Endothelial cell (in vitro differentiated cells): ENCODE data around the gene HSPB8. TPM values are rescaled to one million over a fixed set of nuclear protein-coding genes. Genes with fewer than 3 reads are reported as not detected.

Experiments used
- DNase-seq: peaks from one replicate; pipeline ENCODE4 v3.0.0; 2021; ENCODE audit warnings: low spot score
- H3K27ac Mint-ChIP-seq: one replicate; pipeline ENCODE4 v1.8.0; 2021; ENCODE audit warnings: mixed read lengths, inconsistent platforms; ENCODE audit not compliant: unreplicated experiment
- H3K27me3 Mint-ChIP-seq: one replicate; pipeline ENCODE4 v1.8.0; 2021; ENCODE audit warnings: mild to moderate bottlenecking, moderate library complexity, mixed read lengths, inconsistent platforms; ENCODE audit not compliant: unreplicated experiment
- H3K36me3 Mint-ChIP-seq: one replicate; pipeline ENCODE4 v1.8.0; 2021; ENCODE audit warnings: mild to moderate bottlenecking, low read depth, mixed read lengths, inconsistent platforms; ENCODE audit not compliant: unreplicated experiment
- H3K4me1 Mint-ChIP-seq: one replicate; pipeline ENCODE4 v1.8.0; 2021; ENCODE audit warnings: mild to moderate bottlenecking, mixed read lengths, inconsistent platforms; ENCODE audit not compliant: unreplicated experiment
- H3K4me3 Mint-ChIP-seq: one replicate; pipeline ENCODE4 v1.8.0; 2021; ENCODE audit warnings: mild to moderate bottlenecking, mixed read lengths, inconsistent platforms; ENCODE audit not compliant: unreplicated experiment
- H3K9me3 Mint-ChIP-seq: one replicate; pipeline ENCODE4 v1.8.0; 2021; ENCODE audit warnings: mixed read lengths, inconsistent platforms; ENCODE audit not compliant: unreplicated experiment
- CTCF ChIP-seq: fragments of 200-600 bp; sonication (generic); IDR thresholded peaks from one replicate; pipeline ENCODE4 v1.5.0; 2021; ENCODE audit warnings: antibody characterized with exemption; ENCODE audit not compliant: unreplicated experiment
- total RNA-seq: library from RNA; stranded (reverse); fragmentation: NEBNext Ultra II Directional; extraction: Animal tissue kit (Norgen Biotek cat#: 25700); gene quantifications from one replicate; pipeline ENCODE4 v1.2.1, GENCODE V29; 2021; ENCODE audit not compliant: unreplicated experiment

Gene HSPB8
- total RNA-seq, 1 donor from 2014 or later: 2.7 TPM

- Mint-ChIP-seq H3K36me3 (no peaks in the 10 kb centered on the region), H3K4me1 (peaks cover 11% of the 10 kb centered on the region), H3K9me3 (no peaks in the 10 kb centered on the region), H3K27me3 (peaks cover 7% of the 10 kb centered on the region), H3K4me3 (no peak overlapping the region), H3K27ac (no peak overlapping the region)
- no peak for DNase-seq
- TF ChIP-seq CTCF: no peak
Measured at GRCh38 chr12:119183942-119184695, 5.4 kb downstream of the HSPB8 start.

- DNase-seq: no peak
- no peak overlapping the region for H3K27ac Mint-ChIP-seq
- H3K9me3 Mint-ChIP-seq: no peaks in the 10 kb centered on the region
- no peak for TF ChIP-seq CTCF
- no peak overlapping the region for H3K4me3 Mint-ChIP-seq
- peaks cover 2% of the 10 kb centered on the region for H3K27me3 Mint-ChIP-seq
- no peaks in the 10 kb centered on the region for H3K36me3 Mint-ChIP-seq
- no peaks in the 10 kb centered on the region for H3K4me1 Mint-ChIP-seq
Measured at GRCh38 chr12:119195256-119195655, 16.5 kb downstream of the HSPB8 start.

- no peak for TF ChIP-seq CTCF
- no peaks in the 10 kb centered on the region for H3K4me1 Mint-ChIP-seq
- DNase-seq: no peak
Measured at GRCh38 chr12:119198440-119198839, 19.7 kb downstream of the HSPB8 start.

GRCh38 chr12:119200601-119201000, 21.9 kb downstream of the HSPB8 start:
- Mint-ChIP-seq H3K4me3 (no peak overlapping the region), H3K4me1 (no peaks in the 10 kb centered on the region), H3K27ac (no peak overlapping the region), H3K36me3 (no peaks in the 10 kb centered on the region), H3K27me3 (peaks cover 2% of the 10 kb centered on the region), H3K9me3 (no peaks in the 10 kb centered on the region)
- no peak for DNase-seq
- no peak for TF ChIP-seq CTCF

More at GRCh38 chr12:119198440-119198839, 19.7 kb downstream of the HSPB8 start:
- no peaks in the 10 kb centered on the region for H3K36me3 Mint-ChIP-seq
- H3K4me3 Mint-ChIP-seq: no peak overlapping the region
- no peaks in the 10 kb centered on the region for H3K9me3 Mint-ChIP-seq
- H3K27me3 Mint-ChIP-seq: peaks cover 2% of the 10 kb centered on the region
- H3K27ac Mint-ChIP-seq: no peak overlapping the region

GRCh38 chr12:119201789-119202543, 23.2 kb downstream of the HSPB8 start:
- Mint-ChIP-seq H3K9me3 (no peaks in the 10 kb centered on the region), H3K27me3 (peaks cover 2% of the 10 kb centered on the region), H3K4me1 (no peaks in the 10 kb centered on the region), H3K27ac (no peak overlapping the region), H3K36me3 (no peaks in the 10 kb centered on the region), H3K4me3 (no peak overlapping the region)
- no peak for DNase-seq
- no peak for TF ChIP-seq CTCF
